Measurements from ENCODE around the gene PRKCB.
"Not testable (repeated sequence)": the region's sequence is repeated elsewhere in the genome, so short reads cannot be mapped to it uniquely, and the experiment has no call there.

The PRKCB gene

DNA sequence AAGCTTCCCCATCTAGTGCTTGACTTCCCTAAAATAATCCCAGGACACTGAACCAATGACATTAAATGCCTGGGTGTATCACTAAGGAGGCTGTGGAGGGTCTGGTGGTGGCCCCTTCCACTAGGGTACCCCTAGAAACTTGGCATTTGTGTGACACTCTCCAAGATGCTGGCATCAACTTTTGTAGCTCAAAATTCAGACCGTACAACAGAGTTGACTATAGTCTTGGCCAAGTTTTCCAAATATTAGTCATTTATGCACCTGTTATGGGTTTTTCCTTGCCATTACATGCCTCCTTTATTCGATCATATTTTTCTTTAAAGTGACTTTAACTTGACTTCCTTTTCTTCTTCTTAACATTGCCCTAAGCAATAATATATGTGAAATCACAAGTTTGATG lies 295.5 kb downstream of the PRKCB start:
- no peak for DNase-seq (ENCODE audit: low read depth in 3 of 3)

- DNase-seq (ENCODE audit: low read depth in 3 of 3), result no peak
Measured at GRCh38 chr16:24132048-24132796, 296.4 kb downstream of the PRKCB start.

DNA sequence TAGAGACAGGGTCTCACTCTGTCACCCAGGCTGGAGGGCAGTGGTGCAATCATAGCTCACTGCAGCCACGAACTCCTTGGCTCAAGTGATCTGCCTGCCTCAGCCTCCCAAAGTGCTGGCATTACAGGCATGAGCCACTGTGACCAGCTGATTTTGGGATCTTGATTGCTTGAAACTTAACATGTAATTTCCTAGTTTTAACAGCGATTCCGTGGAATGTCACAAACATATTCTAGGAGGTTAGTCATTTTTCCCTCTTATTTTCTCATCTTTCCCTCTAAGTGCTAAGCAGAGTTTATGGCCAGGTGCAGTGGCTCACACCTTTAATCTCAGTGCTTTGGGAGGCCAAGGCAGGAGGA lies 297.0 kb downstream of the PRKCB start:
- no peak for DNase-seq (ENCODE audit: low read depth in 3 of 3)

DNA sequence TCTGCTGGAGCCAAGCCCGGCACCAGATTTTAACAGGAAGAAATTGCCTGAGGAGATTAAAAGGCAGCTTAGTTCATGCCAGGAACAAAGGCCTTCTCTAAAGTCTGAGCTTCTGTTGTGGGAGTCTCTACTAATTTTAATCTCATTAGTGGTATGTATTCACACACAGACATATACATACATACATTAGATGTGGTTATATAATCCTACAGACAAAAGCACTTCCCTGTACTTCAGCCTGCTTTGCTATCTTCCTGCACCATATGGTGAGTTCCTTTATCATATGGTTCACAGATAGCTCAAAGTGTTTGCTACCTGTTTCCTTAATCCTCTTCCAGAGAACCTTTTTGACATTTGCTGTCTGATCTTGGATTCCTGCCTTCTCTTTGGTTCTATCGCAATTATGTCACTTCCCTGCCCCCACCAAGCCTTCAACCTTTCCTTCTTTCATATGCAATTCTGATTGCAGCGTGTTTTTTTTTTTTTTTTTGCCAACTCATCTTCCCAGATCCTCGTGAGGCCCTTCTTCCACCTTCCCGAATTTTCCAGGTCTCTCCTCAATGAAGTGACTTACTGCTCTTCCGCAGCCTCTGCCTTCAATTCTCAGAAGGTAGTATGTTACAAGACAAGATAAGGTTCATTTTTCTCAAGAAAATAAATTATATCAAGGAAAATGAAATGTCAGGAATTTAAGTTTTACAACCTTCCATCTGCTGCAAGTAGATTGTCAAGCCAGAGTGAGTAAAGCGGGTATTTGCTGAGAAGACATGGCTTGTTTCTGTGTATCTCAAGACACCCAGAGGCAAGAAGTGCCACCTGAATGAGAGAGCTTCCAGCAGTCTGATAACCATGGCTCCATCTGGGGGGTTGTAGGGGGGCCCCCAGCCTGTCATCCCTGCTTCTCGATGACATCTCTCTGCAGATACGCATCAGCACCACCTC lies 300.1 kb downstream of the PRKCB start:
- no peak for DNase-seq (ENCODE audit: low read depth in 3 of 3)

DNA sequence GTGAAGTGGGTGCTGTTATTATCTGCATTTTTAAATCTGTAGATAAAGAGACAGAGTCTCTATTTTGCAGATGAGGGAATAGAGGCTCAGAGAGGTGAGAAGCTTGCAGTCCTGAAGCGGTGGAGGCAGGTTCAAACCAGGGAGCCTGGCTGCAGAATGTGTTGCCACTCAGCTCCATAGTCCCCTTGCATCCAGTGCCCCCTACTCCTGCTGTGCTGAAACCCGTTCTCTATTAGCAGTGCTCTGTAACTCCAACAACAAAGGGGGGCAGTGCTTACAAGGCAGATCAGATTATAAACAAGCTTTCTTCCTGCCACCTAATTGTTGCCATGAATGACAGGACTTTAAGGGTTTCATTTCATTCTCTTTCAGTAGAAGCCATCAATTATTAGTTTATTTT lies 302.2 kb downstream of the PRKCB start:
- no peak for DNase-seq (ENCODE audit: low read depth in 3 of 3)

GRCh38 chr16:24138575-24138974 lies 302.8 kb downstream of the PRKCB start:
- DNase-seq (ENCODE audit: low read depth in 3 of 3), result no peak

GRCh38 chr16:24139282-24139681 lies 303.5 kb downstream of the PRKCB start:
- DNase-seq (ENCODE audit: low read depth in 3 of 3), result no peak

DNA sequence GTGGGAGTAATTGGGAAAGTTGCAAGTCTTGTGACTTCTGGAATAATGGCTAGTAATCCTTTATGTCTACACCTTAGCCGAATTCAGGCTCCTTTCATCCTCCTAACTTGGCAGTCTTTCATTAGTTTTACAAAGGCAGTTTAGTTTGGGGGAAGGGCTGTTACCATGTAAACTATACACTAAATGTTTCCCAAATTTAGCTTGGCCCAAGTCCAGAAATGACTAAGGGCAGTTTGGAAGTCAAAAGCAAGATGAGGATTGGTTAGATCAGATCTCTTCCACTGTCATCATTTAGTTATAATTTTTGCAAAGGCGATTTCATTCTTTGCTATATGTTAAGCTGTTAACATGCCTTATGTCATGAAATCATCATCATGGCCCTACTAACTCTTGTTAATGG lies 304.9 kb downstream of the PRKCB start:
- no peak for DNase-seq (ENCODE audit: low read depth in 3 of 3)

- DNase-seq (ENCODE audit: low read depth in 3 of 3), result no peak
Measured at GRCh38 chr16:24141466-24141865, 305.7 kb downstream of the PRKCB start.

- no peak for DNase-seq (ENCODE audit: low read depth in 3 of 3)
Measured at GRCh38 chr16:24141917-24142316, 306.1 kb downstream of the PRKCB start.

DNA sequence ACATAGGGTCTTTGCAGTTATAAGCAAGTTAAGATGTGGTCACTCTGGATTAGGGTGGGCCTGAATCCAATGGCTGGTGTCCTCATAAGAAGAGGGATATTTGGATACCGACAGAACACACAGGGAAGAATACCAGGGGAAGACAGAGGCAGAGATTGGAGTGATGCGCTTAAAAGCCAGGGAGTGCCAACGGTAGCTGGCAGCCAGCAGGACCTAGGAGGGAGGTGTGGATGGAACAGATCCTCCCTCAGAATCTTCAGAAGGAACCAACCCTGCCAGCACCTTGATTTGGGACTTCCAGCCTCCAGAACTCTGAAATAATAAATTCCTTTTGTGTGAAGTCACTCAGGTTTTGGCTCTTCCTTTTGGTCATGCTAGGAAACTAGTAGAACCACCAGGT lies 310.1 kb downstream of the PRKCB start:
- DNase-seq (ENCODE audit: low read depth in 3 of 3), result no peak

GRCh38 chr16:24146518-24146917 lies 310.7 kb downstream of the PRKCB start:
- DNase-seq (ENCODE audit: low read depth in 3 of 3), result no peak

DNA sequence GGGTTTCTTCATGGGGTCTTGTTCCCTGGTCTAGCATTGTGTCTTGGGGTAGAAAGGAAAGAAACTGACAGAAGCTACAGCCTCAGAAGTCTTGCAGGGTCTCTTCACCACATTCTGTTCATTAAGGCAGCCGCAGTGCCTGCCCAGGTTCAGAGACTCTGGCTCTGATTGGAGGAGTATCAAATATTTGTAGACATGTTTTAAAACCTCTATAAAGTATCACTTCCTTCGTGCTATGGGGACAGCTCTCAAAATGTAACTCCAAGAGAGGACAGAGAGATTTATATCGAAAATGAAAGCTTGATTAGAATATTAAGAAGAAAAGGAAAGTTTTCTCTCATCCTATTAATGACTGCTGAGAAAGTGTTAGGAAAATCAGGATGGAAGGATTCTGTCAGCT lies 313.3 kb downstream of the PRKCB start:
- DNase-seq (ENCODE audit: low read depth in 3 of 3), result no peak

- no peak for DNase-seq (ENCODE audit: low read depth in 3 of 3)
Measured at GRCh38 chr16:24150282-24150681, 314.5 kb downstream of the PRKCB start.

DNA sequence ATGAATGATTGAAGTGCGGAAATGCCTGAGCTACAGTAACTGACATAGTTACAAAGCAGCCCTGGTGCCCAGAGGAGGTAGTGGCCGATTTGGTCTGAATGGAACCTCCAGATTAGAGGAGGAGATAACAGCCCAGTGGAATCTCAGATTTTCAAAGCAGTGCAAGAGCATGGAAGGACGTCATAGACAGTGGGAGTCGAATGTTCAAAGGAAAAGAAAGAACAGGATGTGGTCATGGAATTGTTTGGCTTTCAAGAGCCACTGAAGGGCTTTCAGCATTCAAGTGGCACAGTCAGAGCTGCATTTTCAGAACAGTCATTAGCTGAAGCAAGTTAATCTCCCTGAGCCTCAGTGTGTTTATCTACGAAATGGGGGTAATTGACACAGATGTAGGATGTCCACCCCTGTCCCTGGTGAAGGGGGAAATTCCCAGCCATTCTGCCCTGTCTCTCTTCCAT lies 315.7 kb downstream of the PRKCB start:
- no peak for DNase-seq (ENCODE audit: low read depth in 3 of 3)

DNA sequence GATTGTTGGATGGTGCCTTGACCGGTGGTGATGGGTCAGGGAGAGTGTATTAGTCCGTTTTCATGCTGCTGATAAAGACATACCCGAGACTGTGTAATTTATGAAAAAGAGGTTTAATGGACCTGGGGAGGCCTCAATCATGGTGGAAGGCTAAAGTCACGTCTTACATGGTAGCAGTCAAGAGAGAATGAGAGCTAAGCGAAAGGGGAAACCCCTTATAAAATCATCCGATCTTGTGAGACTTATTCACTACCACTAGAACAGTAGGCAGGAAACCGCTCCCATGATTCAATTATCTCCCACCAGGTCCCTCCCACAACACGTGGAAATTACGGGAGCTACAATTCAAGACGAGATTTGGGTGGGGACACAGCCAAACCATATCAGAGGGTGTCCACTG lies 316.3 kb downstream of the PRKCB start:
- not testable (repeated sequence) for DNase-seq (ENCODE audit: low read depth in 3 of 3)

GRCh38 chr16:24152826-24153225 lies 317.0 kb downstream of the PRKCB start:
- no peak for DNase-seq (ENCODE audit: low read depth in 3 of 3)

DNA sequence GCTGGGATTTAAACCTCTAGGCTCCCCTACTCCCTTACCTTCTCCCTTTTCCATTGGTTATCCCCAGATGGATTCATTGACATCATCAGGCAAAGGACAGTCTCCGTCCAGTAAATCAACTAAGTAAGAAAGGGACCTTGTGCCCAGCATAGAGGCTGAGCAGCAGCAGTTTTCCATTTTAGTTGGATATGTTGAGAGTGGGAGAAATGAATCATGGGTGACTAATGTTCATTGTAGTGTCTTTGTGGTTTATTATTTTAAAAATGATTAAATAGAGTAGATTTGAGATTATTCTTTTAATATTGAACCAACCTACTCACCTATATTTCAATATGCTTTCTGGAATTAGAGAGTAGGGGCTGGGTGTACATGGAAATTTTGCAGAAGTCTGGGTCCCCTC lies 321.0 kb downstream of the PRKCB start:
- DNase-seq (ENCODE audit: low read depth in 3 of 3), result no peak

DNA sequence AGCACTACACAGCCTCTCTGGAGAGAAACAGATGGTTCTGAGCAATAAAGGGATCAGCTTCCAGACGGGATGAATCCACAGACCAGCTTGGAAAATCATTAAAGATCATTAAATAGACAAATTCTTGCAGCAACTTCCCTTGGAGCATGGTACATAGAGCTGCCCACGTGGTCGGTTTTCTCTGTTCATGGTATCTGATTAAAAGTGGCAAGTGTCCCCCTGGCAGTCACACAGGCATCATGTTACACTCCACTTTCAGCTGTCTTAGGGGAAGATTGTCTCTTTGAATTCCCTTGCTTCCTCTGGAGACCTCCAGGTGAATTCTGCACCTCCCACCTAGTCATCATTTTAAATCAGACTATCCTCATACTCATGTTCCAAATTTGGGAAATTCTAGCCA lies 328.2 kb downstream of the PRKCB start:
- no peak for DNase-seq (ENCODE audit: low read depth in 3 of 3)

DNA sequence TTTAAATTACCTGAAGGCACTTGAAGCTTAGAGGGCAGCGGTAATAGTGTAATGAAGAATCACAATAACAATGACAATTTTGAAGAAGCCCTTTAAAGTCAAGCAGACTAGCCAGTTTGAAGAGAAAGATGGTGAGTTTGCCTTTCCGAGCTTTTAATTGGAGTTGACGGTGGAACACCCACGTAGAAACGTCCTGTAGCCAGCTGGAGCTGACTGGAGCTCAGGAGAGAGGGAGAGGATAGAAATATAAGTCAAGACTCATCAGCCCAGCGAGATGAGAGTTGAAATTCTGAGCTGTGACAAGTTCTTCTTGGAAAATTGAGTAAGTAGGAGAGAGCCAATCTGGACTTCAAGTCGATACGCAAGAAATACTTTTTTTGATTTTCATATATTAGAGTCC lies 328.6 kb downstream of the PRKCB start:
- no peak for DNase-seq (ENCODE audit: low read depth in 3 of 3)

DNA sequence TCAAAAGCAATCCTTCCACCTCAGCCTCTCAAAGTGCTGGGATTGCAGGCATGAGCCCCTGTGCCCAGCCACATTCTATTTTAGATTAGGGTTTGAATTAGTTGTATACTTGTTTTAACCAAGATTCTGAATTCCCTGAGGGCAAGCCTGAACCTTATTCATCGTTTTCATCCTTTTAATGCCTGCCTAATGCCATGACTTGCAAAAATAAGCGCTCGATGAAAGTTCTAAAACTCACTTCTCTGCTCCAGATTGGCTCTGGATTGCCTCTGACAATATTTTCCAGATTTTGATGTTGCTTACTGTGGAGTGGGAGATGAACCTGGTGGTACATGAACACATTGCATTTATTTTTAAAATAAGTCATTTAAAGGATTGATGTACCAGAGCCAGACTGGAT lies 329.5 kb downstream of the PRKCB start:
- no peak for DNase-seq (ENCODE audit: low read depth in 3 of 3)

DNA sequence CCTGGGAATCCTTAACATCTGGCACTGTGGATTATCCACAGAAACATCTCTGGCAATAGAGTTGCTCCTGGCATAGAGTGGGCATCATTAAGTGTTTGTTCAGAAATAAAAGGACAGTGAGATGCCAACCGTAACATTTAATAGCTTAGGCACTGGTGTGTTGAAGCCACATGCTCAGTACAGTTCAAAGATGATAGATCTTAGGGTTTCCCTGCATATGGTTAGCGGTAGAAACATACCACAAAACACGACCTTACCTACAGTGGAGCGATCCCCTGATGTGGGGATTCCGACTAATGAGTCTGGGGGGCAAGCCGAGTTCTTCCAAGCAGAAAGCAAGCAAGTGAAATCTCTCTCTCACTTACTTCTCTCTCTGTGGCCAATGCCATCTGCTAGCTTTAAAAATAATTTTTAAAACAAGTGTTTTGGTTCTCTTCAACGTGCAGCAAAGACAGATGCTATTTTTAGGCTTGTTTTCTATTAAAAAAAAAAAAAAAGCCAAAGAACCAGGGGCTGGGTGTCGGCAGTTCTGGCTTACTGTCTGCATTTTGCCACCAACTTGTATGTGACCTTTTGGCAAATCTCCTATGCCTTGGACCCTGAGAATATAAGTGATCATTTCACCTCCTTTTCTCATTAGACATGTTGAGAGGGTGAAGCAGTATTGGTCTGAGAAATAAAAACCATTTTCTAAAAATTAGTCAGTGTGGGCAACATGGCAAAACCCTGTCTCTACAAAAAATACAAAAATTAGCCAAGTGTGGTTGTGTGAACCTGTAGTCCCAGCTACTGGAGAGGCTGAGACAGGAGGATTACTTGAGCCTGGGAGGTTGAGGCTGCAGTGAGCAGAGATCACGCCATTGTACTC lies 331.1 kb downstream of the PRKCB start:
- no peak for DNase-seq (ENCODE audit: low read depth in 3 of 3)

All from stimulated activated CD4-positive, alpha-beta T cell treated with anti-CD3 and anti-CD28 coated beads, TNF-alpha, amount 100 ng/mL, for 48 hours (primary cell).